ENCODE measurements around the gene TYR. TPM values are rescaled to one million over a fixed set of nuclear protein-coding genes. Genes with fewer than 3 reads are reported as not detected.
"Not testable (repeated sequence)": the region's sequence is repeated elsewhere in the genome, so short reads cannot be mapped to it uniquely, and the experiment has no call there.

Gene TYR
- total RNA-seq, 1 donor from 2014 or later: not detected

- intact Hi-C loops (cut with DNase I): not testable (repeated sequence)
These were observed 83.8 kb downstream of the TYR start for GRCh38 chr11:89261483-89261882.

GRCh38 chr11:89267660-89268302, 90.1 kb downstream of the TYR start:
- DNase-seq (ENCODE audit: low spot score): no peak
- intact Hi-C loops (cut with DNase I): no loop called here

More at GRCh38 chr11:89261483-89261882, 83.8 kb downstream of the TYR start:
- DNase-seq (ENCODE audit: low spot score): not testable (repeated sequence)

DNA sequence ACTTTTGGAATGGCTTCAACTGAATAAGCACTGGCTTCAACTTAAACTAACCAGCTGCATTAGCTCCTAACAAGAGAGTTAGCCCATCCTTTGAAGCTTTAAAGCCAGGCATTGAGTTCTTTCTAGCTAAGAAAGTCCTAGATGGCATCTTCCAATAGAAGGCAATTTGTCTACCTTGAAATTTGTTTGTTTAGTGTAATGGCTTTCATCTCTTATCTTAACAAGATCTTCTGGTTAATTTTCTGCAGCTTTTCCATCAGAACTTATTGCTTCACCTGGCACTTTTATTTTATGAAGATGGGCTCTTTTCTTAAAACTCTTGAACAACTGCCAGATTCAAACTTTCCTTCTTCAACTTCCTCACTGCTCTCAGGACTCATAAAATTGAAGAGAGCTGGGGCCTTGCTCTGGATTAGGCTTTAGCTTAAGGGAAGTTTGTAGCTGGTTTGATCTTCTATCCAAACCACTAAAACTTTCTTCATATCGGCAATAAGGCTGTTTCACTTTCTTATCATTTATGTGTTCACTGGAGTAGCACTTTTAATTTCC, 94.9 kb downstream of the TYR start:
- DNase-seq (ENCODE audit: low spot score); intact Hi-C loops (cut with DNase I): not testable (repeated sequence)

GRCh38 chr11:89273220-89273619, 95.5 kb downstream of the TYR start:
- DNase-seq (ENCODE audit: low spot score); intact Hi-C loops (cut with DNase I): not testable (repeated sequence)

- DNase-seq (ENCODE audit: low spot score): no peak
- intact Hi-C loops (cut with DNase I): no loop called here
These were observed 98.3 kb downstream of the TYR start for GRCh38 chr11:89275966-89276365.

DNA sequence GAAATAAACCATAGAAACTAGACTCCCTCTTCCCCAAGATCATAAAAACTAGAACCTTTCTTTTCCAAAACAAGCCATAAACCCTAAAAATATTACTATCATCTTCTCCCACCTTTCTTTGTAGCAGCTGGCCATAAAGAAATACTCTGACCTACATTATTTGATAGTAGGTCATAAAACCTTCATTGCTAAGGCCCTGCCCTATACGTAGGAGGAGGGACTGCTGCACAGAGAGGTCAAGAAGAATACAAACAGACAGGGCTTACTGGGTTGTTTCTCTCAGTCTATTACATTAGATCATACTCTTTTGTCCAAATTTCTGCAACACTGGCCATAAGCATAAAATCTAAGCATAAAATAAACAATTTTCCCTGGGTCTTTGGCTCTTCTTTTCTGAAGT, 101.5 kb downstream of the TYR start:
- DNase-seq (ENCODE audit: low spot score): no peak
- intact Hi-C loops (cut with DNase I): no loop called here

- DNase-seq (ENCODE audit: low spot score); intact Hi-C loops (cut with DNase I): not testable (repeated sequence)
These were observed 103.5 kb downstream of the TYR start for GRCh38 chr11:89281032-89281677.

- intact Hi-C loops (cut with DNase I); DNase-seq (ENCODE audit: low spot score): not testable (repeated sequence)
These were observed 108.9 kb downstream of the TYR start for GRCh38 chr11:89286601-89287000.

DNA sequence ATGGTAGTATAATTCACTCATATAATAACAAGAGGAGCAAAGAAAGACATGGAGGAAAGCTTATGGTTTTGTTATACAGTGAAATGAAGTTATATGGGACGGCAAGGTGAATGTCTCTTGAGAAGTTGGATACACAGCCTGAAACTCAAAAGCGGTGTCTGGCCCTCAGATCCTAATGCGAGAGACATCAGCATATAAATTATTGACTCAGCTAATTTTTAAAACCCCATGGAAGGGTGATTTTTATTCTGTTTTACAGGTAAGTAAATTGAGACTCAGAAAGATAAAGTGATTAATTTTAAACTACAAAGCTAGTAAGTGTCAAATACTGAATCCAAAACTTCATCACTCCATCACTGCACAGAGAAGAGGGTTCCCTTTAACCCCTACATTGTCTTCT, 110.3 kb downstream of the TYR start:
- intact Hi-C loops (cut with DNase I); DNase-seq (ENCODE audit: low spot score): not testable (repeated sequence)

DNA sequence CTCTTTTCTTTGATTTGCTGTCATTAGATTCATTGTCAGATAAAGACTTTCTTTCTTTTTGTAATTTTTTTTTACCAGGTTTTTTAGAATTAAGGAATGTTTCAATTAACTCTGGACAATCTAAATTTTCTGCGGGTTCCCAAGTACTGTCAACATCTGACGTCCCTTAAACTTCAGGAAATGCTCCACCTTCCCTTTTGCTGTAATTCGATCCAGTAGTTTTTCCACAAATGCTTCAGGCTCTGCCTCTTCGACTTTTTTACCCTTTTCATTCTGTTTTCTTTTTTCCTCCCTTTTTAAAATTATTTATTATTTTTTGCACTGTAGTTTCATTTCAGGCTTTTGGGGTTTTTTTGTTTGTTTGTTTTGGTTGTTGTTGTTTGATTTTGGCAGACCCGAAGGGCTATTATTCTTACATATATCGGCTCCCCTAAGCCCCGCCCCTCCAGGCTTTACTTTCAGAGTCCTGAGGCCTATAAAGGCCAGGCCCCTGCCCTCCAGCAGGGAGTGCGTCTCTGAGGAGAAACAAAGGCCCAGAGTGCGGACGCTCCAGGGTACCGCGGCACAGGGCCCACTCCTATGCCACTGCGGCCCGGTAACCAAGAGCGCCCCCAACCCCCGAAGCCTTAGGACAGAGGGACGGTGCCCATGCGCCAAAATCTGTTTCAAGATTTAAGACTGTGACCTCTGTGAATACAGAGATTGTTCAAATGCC, 116.4 kb downstream of the TYR start:
- intact Hi-C loops (cut with DNase I): no loop called here
- DNase-seq (ENCODE audit: low spot score): no peak

DNA sequence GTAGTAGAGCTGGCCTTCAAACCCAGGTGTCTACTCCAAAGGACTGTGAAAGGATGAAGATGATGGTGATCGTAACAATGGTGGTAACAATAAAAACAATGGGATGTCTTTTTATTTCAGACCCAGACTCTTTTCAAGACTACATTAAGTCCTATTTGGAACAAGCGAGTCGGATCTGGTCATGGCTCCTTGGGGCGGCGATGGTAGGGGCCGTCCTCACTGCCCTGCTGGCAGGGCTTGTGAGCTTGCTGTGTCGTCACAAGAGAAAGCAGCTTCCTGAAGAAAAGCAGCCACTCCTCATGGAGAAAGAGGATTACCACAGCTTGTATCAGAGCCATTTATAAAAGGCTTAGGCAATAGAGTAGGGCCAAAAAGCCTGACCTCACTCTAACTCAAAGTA, 117.3 kb downstream of the TYR start:
- intact Hi-C loops (cut with DNase I); DNase-seq (ENCODE audit: low spot score): not testable (repeated sequence)

DNA sequence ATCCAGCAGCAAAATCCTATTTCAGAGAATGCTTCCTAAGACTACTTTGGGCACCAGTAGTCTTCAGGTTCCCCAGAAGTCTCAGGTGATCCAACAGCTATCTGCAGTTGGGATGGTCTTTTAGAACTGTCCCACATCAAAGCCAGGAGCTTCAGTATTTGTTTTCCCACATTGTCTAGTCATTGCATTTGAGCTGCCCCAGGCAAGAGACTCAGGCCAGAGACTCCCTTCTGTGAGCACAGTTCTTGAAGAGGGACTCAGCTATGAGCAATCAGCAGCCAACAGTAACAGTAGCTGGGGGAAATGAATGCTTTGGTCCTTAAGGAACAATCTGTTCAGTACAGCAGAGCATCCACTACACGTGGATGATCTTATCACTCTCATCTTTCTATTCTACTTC, 125.4 kb downstream of the TYR start:
- intact Hi-C loops (cut with DNase I); DNase-seq (ENCODE audit: low spot score): not testable (repeated sequence)

DNA sequence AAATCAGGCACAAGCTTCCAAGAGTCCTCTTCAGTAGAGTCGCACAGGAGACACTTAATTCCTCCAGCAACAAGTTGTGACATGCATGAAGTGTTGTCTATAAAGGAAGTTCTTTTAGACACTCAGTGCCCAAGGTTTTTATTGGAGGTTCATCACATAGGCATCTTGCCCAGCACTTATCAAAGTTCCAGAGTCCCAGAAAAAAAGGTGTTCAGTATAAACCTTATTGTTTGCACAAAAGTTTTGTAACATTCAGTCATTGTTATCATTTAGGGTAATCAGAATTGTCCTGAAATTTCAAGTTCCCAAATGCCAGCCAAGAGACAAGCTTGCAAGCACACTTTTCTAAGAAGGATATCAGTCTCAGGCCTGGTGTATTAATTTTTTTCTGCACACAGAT, 130.6 kb downstream of the TYR start:
- intact Hi-C loops (cut with DNase I): not testable (repeated sequence)

GRCh38 chr11:89309321-89309985, 131.8 kb downstream of the TYR start:
- intact Hi-C loops (cut with DNase I); DNase-seq (ENCODE audit: low spot score): not testable (repeated sequence)

More for the DNA sequence above, 130.6 kb downstream of the TYR start:
- not testable (repeated sequence) for DNase-seq (ENCODE audit: low spot score)

- DNase-seq (ENCODE audit: low spot score); intact Hi-C loops (cut with DNase I): not testable (repeated sequence)
These were observed 132.9 kb downstream of the TYR start for GRCh38 chr11:89310607-89311006.

DNA sequence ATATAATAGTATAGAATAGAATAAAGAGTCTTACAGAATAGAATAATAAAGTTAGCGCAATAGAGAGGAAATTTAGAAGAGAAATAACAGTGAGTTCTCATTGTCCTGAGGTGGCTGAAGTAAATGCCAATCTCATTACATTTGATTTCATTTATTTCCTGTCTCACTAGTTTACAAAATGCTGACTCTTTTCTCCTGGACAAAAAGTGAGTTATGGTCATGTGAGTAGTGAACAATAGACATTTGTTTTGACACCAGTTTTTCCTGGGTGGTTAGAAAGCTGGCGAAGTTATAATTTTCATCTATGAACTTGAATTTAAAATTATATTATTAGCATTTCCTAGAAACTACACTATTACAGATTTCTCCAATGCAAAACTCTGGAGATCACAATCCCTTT, 143.7 kb downstream of the TYR start:
- no peak for DNase-seq (ENCODE audit: low spot score)
- intact Hi-C loops (cut with DNase I): no loop called here

DNA sequence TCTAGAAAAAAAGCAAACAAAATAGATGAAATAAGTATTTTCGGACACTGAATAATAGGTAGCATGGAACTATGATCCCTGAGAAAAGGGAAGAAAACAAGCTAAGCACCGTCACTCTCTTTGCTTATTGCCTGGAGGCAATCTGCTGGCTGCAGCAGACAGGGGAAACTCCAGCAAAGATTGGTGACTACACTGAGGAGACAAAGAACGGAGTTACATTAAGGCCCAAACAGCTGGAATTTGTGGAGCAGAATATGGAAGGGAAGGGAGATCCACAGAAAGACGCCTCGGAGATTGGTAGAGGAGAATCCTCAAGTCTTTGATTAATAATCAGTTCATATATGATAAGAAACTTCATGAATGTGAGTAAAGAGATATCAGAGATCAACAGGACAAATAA, 150.2 kb downstream of the TYR start:
- no peak for DNase-seq (ENCODE audit: low spot score)
- intact Hi-C loops (cut with DNase I): no loop called here

DNA sequence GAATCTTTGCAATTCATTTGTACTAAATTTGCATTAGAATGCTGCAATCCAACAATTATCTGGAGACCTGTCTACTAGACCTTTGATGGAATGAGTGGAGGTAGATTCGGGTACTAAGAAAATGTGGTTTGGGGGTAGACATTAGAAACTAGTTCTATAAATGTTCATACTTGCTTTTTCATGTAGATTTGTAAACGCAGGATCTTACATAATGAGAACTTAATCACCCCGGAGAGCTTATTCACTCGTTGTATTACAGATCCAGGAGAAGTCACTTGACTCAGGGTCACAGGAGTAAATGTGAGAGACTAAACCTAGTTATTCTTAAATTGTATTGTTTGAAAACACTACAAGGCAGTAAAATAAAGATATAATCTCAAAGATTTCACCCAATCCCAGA, 154.3 kb downstream of the TYR start:
- DNase-seq (ENCODE audit: low spot score); intact Hi-C loops (cut with DNase I): not testable (repeated sequence)

- DNase-seq (ENCODE audit: low spot score); intact Hi-C loops (cut with DNase I): not testable (repeated sequence)
These were observed 156.0 kb downstream of the TYR start for GRCh38 chr11:89333704-89334103.
